HCT116 (cell line): ENCODE data around the gene RPS10. TPM values are rescaled to one million over a fixed set of nuclear protein-coding genes. Genes with fewer than 3 reads are reported as not detected.
A peak's percentile ranks its signal among the peaks of the same experiment; 100 is the strongest.

Experiments
- ATAC-seq: fragments of 200-7000 bp; cut with Tn5 transposase; 2 replicates; pipeline ENCODE4 v1.9.1; 2020; ENCODE audit warnings: mild to moderate bottlenecking, moderate library complexity
- BruUV-seq: library from RNA; stranded (reverse); fragments of 400-500 nt; replicated peaks from 2 replicates; lab custom pipeline; 2021; lab: Mats Ljungman, UMichigan
- CTCF ChIA-PET: fragments of 300-600 bp; sonication (Branson Sonifier 250); formaldehyde crosslinking; loops from one replicate; lab custom pipeline; 2021; ENCODE audit warnings: antibody characterized with exemption; lab: Charles Lee
- POLR2A ChIA-PET: fragments of 300-600, 350-600 bp; sonication (Branson Sonifier 250); formaldehyde crosslinking; loops from one replicate; lab custom pipeline; 2021; ENCODE audit warnings: antibody characterized with exemption; lab: Charles Lee
- RAD21 ChIA-PET, 2 experiments: fragments of 300-600 bp; sonication (Branson Sonifier 250); formaldehyde crosslinking; loops; one replicate each; lab custom pipeline; 2023; ENCODE audit warnings: low total read pairs in 2 of 2; ENCODE audit not compliant: uncharacterized antibody in 2 of 2, unreplicated experiment in 2 of 2, low non-redundant PET in 1 of 2; lab: Charles Lee
- DNase-seq: peaks from one replicate; pipeline ENCODE4 v3.0.0-alpha.2; 2010; ENCODE audit warnings: low read depth, low spot score
- H2AFZ ChIP-seq: fragments of 200-600 bp; shearing (Covaris generic), sonication (generic); 2 replicates; pipeline ENCODE4 v1.6.1; 2017; ENCODE audit warnings: low read depth, mixed run types, mixed read lengths, antibody characterized with exemption, low read length; ENCODE audit not compliant: poor library complexity, severe bottlenecking
- H3K27ac ChIP-seq: 2 replicates; pipeline ENCODE4 v1.5.1; 2012; ENCODE audit warnings: low read depth, low read length
- H3K27me3 ChIP-seq: fragments of 200-600 bp; sonication (generic); 2 replicates; pipeline ENCODE4 v1.6.1; 2016; ENCODE audit warnings: mixed run types, low read length, mixed read lengths; ENCODE audit not compliant: insufficient read depth
- H3K36me3 ChIP-seq, 2 experiments: fragments of 200-500 bp in 1 of 2; fragments of 200-600 bp in 1 of 2; sonication (Bioruptor generic) in 1 of 2; sonication (generic) in 1 of 2; 2 replicates each; pipeline versions ENCODE4 v1.5.1 to v1.6.1; 2014 to 2016; ENCODE audit warnings: low read length in 2 of 2, inconsistent platforms in 1 of 2, mixed read lengths in 1 of 2, mixed run types in 1 of 2; ENCODE audit not compliant: insufficient read depth in 2 of 2, control insufficient read depth in 1 of 2
- H3K4me1 ChIP-seq, 2 experiments: fragments of 200-600 bp in 1 of 2; sonication (generic) in 1 of 2; 2 replicates each; pipeline versions ENCODE4 v1.5.1 to v1.6.1; 2012 to 2017; ENCODE audit warnings: low read length in 2 of 2, inconsistent platforms in 1 of 2, mild to moderate bottlenecking in 1 of 2, mixed read lengths in 1 of 2, mixed run types in 1 of 2, moderate library complexity in 1 of 2; ENCODE audit not compliant: insufficient read depth in 2 of 2, control insufficient read depth in 1 of 2
- H3K4me2 ChIP-seq: fragments of 200-600 bp; sonication (generic); 2 replicates; pipeline ENCODE4 v1.6.1; 2017; ENCODE audit warnings: mixed run types, low read length, mixed read lengths
- H3K4me3 ChIP-seq, 2 experiments: fragments of 200-600 bp in 1 of 2; sonication (generic) in 1 of 2; replicated peaks in 1 of 2; 2 replicates each; pipeline ENCODE4 v1.5.1; 2011 to 2016; ENCODE audit warnings: low read length in 2 of 2, control low read depth in 1 of 2, low read depth in 1 of 2, mild to moderate bottlenecking in 1 of 2, mixed read lengths in 1 of 2, mixed run types in 1 of 2
- H3K79me2 ChIP-seq: fragments of 200-600 bp; sonication (generic); 2 replicates; pipeline ENCODE4 v1.6.1; 2017; ENCODE audit warnings: mild to moderate bottlenecking, mixed run types, low read length, moderate library complexity, mixed read lengths; ENCODE audit not compliant: insufficient read depth
- H3K9ac ChIP-seq: fragments of 200-600 bp; sonication (generic); 2 replicates; pipeline ENCODE4 v1.6.1; 2016; ENCODE audit warnings: low read length, mixed read lengths
- H3K9me2 ChIP-seq: fragments of 200-600 bp; sonication (generic), shearing (Covaris generic); 2 replicates; pipeline ENCODE4 v1.6.1; 2017; ENCODE audit warnings: mixed run types, mild to moderate bottlenecking, moderate library complexity; ENCODE audit not compliant: insufficient read depth
- H3K9me3 ChIP-seq, 2 experiments: fragments of 200-500 bp in 1 of 2; fragments of 200-600 bp in 1 of 2; sonication (Bioruptor generic) in 1 of 2; sonication (generic) in 1 of 2; 2 replicates each; pipeline ENCODE4 v1.6.1; 2014 to 2017; ENCODE audit warnings: low read length in 2 of 2, mixed read lengths in 2 of 2, inconsistent platforms in 1 of 2, low read depth in 1 of 2, mild to moderate bottlenecking in 1 of 2, mixed run types in 1 of 2, moderate library complexity in 1 of 2; ENCODE audit not compliant: control insufficient read depth in 1 of 2, insufficient read depth in 1 of 2
- H4K20me1 ChIP-seq: fragments of 200-600 bp; sonication (generic), shearing (Covaris generic); 2 replicates; pipeline ENCODE4 v1.6.1; 2017; ENCODE audit warnings: mixed run types, mild to moderate bottlenecking, moderate library complexity; ENCODE audit not compliant: insufficient read depth
- ATF3 ChIP-seq: IDR thresholded peaks from 2 replicates; pipeline ENCODE4 v1.6.1; 2012
- CEBPB ChIP-seq: IDR thresholded peaks from 2 replicates; pipeline ENCODE4 v1.6.1; 2012; ENCODE audit warnings: low read depth
- ELF1 ChIP-seq: IDR thresholded peaks from 2 replicates; pipeline ENCODE4 v1.6.1; 2012; ENCODE audit warnings: low read depth, borderline replicate concordance
- EZH2 ChIP-seq: fragments of 200-600 bp; sonication (generic); IDR thresholded peaks from 2 replicates; pipeline ENCODE4 v1.6.1; 2017; ENCODE audit warnings: antibody characterized with exemption, mixed run types
- FOSL1 ChIP-seq: IDR thresholded peaks from 2 replicates; pipeline ENCODE4 v1.6.1; 2012; ENCODE audit warnings: low read depth
- MAX ChIP-seq: IDR thresholded peaks from 2 replicates; pipeline ENCODE4 v1.6.1; 2012
- POLR2A ChIP-seq: IDR thresholded peaks from 2 replicates; pipeline ENCODE4 v1.7.0; 2011; ENCODE audit warnings: borderline replicate concordance; ENCODE audit not compliant: insufficient read depth, insufficient read length; ENCODE audit errors: extremely low read depth
- POLR2AphosphoS5 ChIP-seq: IDR thresholded peaks from 2 replicates; pipeline ENCODE4 v1.6.1; 2011; ENCODE audit warnings: mild to moderate bottlenecking, low read depth, low read length, moderate library complexity
- REST ChIP-seq: IDR thresholded peaks from 2 replicates; pipeline ENCODE4 v1.6.1; 2012; ENCODE audit warnings: low read depth
- SIN3A ChIP-seq: IDR thresholded peaks from 2 replicates; pipeline ENCODE4 v1.6.1; 2012; ENCODE audit warnings: low read depth
- SP1 ChIP-seq: IDR thresholded peaks from 2 replicates; pipeline ENCODE4 v1.6.1; 2012; ENCODE audit warnings: low read depth
- TCF7L2 ChIP-seq: IDR thresholded peaks from 2 replicates; pipeline ENCODE4 v1.7.0; 2011; ENCODE audit warnings: borderline replicate concordance, inconsistent platforms; ENCODE audit not compliant: insufficient read depth, insufficient read length; ENCODE audit errors: extremely low read depth
- YY1 ChIP-seq: IDR thresholded peaks from 2 replicates; pipeline ENCODE4 v1.6.1; 2011; ENCODE audit warnings: low read length, low read depth, moderate library complexity, mild to moderate bottlenecking; ENCODE audit not compliant: insufficient replicate concordance; ENCODE audit errors: extremely low read depth
- ZBTB33 ChIP-seq: IDR thresholded peaks from 2 replicates; pipeline ENCODE4 v1.6.1; 2011; ENCODE audit warnings: mild to moderate bottlenecking, low read length, moderate library complexity; ENCODE audit not compliant: insufficient replicate concordance; ENCODE audit errors: extremely low read depth
- ZFX ChIP-seq: fragments of 450-650 bp; IDR thresholded peaks from 2 replicates; pipeline ENCODE4 v1.6.1; 2017
- ZNF274 ChIP-seq: fragments of 200-500 bp; sonication (Bioruptor generic); IDR thresholded peaks from 2 replicates; pipeline ENCODE4 v1.6.1; 2014; ENCODE audit warnings: mild to moderate bottlenecking, low read depth, low read length, inconsistent platforms
- intact Hi-C: fragments of 100-400 bp; cut with micrococcal nuclease; formaldehyde crosslinking; loops from 2 replicates; pipeline ENCODE4 v1.10.0; 2022
- total RNA-seq: library from RNA; stranded (reverse); gene quantifications from one replicate; pipeline ENCODE4 v1.2.1, GENCODE V29; 2021; ENCODE audit not compliant: unreplicated experiment

Gene RPS10
- total RNA-seq, 1 experiment from 2014 or later, result 1,863 TPM

- TF ChIP-seq MAX (no peak), TCF7L2 (no peak)
- TF ChIP-seq, all 23 proteins: peak for 0
These were observed 37.4 kb upstream of the RPS10 start (continued) for GRCh38 chr6:34463299-34463698.

- DNase-seq (peak; percentile 69), ATAC-seq (peak; percentile 96)
- RAD21 ChIA-PET, result interaction anchor here (0.8 to 1.9 kb wide), 2 partner anchors 146 to 147 kb away, joined by 6 to 9 read pairs; no protein-coding TSS in a partner anchor
- Histone ChIP-seq H3K9ac (peak overlapping the region; percentile 24; the same call in 1 of the 2 replicates), H3K4me3 (peak overlapping the region; percentile 13 to 40; a peak in 3 of 4 replicates), H3K27me3 (no peaks in the 10 kb centered on the region), H3K79me2 (no peaks in the 10 kb centered on the region), H3K4me1 (peaks cover 8 to 47% of the 10 kb centered on the region in 2 experiments), H3K9me3 (no peaks in the 10 kb centered on the region), H3K36me3 (no peaks in the 10 kb centered on the region)
- intact Hi-C loops, result loop anchor here (5.0 kb wide), 1 partner anchor 350 kb away; no protein-coding TSS in a partner anchor
- TF ChIP-seq REST (no peak), YY1 (no peak), ATF3 (no peak), POLR2AphosphoS5 (peak; percentile 44), ELF1 (no peak), ZFX (no peak), POLR2A (peak; percentile 27), SIN3A (no peak), EZH2 (no peak), FOSL1 (no peak), TCF7L2 (peak; percentile 75), CEBPB (no peak), ZBTB33 (no peak), ZNF274 (no peak), SP1 (no peak)
- TF ChIP-seq, all 23 proteins: peak for 3
- Histone ChIP-seq H3K4me2 (peak overlapping the region; percentile 82), H2AFZ (peak overlapping the region; percentile 84), H3K27ac (no peak overlapping the region; the same call in 1 of the 2 replicates), H4K20me1 (no peaks in the 10 kb centered on the region), H3K9me2 (no peaks in the 10 kb centered on the region)
- BruUV-seq, result no TSS peak
- ChIA-PET CTCF (interaction anchor here (0.8 to 2.0 kb wide), 4 partner anchors 147 to 743 kb away, joined by 3 to 32 read pairs (median 4); no protein-coding TSS in a partner anchor), POLR2A (interaction anchor here (0.6 to 1.6 kb wide), 6 partner anchors 47 to 535 kb away, joined by 3 to 6 read pairs (median 3); partner anchors contain the start of gene HMGA1)
These were observed 36.7 kb upstream of the RPS10 start for GRCh38 chr6:34462551-34462971.
